Stimulated activated CD8-positive, alpha-beta memory T cell treated with anti-CD3 and anti-CD28 coated beads, Interleukin-7, amount 100 ng/mL, for 4 hours (primary cell): Measurements from ENCODE around the gene SYCP3.
"Not testable (repeated sequence)": the region's sequence is repeated elsewhere in the genome, so short reads cannot be mapped to it uniquely, and the experiment has no call there.

Experiments
- DNase-seq, 2 donors: peaks; one replicate each; pipeline ENCODE4 v3.0.0-alpha.2; 2020; ENCODE audit warnings: low read depth in 2 of 2

SYCP3 gene

DNA sequence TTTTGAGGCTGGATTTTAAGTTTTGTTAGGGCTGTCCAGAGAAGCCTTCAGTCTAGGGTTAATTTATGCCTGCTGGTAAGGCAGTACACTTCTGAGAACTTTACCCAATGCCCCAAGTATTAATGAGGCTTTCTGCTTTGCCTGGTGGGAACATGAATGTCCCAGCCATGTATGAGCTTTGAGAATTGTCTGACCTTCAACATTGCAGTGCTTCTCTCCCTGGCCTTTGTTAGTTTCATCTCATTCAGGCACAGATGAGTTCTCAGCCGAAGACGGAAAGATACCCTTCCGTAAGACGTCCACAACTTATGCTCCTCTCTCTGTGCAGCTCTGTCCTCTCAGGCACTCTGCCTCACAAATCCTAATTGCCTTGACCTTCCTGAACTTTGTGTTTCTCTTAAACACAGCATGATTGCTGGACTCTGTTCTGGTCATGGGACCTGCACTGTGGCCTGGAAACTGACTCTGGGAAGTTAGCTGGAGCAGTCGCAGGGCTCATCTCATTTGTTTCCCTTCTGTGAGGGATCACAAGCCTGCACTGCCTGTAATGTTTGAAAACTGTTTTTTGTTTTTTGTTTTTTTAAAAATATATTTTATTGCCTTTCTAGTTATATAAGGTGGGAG lies 26.1 kb downstream of the SYCP3 start:
- DNase-seq: no peak

- no peak for DNase-seq
Measured at GRCh38 chr12:101710288-101710687, 29.0 kb downstream of the SYCP3 start.

GRCh38 chr12:101707131-101707782 lies 32.0 kb downstream of the SYCP3 start:
- DNase-seq: no peak

DNA sequence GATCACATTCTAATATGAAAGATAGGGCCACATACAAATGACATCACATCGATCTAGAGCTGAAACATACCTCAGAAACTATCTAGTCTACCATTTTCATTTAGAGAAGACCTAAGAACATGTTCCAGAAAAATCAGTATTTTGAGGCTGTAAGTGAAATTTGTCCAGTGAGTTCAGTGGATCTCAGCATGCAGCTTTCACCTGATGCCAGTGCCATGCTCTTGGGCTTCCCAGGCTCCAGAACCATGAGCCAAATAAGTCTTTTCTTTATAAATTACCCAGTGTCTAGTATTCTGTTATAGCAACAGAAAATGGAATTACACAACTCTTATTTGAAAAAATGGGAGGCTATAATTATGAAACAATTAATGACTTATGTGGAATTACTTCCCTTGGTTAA lies 32.9 kb downstream of the SYCP3 start:
- no peak for DNase-seq

DNA sequence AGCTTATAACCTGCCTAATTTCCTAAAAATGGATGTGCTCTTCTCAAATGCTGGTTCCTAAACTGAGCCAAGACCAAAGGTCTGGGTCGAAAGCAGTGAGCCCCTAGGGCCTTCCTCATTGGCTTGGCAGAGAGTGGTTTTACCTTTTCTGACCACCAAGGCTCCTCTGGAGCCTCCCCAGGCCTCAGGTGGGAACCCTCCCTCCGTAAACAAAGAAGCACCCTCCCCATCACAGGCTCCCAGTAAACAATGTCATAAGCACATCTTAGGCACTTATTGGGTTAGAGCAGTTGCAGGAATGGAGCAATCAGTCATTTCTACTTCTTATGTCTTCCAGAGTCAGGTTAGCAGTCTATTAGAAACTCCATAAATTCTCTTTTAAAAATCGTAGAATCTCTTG lies 35.8 kb downstream of the SYCP3 start:
- no peak for DNase-seq

DNA sequence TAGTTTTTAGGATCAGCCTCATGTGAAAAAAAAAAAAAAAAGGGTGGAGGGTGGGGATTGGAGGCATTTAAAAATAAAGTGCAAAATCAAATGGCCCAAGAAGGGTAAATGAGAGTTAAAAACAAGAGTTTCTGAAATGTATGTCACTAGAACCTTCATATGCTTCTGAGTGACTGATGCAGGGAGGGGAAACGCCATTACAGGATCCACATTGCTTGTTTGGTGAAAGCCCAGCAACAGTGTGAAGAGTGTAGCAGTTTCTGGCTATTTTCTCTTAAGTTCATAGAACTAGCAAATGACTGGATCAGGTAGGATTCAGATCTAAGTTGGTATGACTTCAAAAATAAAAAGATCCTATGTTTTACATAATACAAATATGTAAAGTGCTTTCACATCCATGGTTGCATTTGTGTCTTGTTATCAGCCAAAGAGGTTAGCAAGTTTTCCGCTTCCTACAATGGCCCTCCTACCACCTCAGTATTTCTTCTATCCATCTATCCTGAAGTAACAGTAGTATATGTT lies 38.9 kb downstream of the SYCP3 start:
- no peak for DNase-seq

- DNase-seq: no peak
Measured at GRCh38 chr12:101698800-101699347, 40.4 kb downstream of the SYCP3 start.

- DNase-seq: no peak
Measured at GRCh38 chr12:101697930-101698799, 41.1 kb downstream of the SYCP3 start.

DNA sequence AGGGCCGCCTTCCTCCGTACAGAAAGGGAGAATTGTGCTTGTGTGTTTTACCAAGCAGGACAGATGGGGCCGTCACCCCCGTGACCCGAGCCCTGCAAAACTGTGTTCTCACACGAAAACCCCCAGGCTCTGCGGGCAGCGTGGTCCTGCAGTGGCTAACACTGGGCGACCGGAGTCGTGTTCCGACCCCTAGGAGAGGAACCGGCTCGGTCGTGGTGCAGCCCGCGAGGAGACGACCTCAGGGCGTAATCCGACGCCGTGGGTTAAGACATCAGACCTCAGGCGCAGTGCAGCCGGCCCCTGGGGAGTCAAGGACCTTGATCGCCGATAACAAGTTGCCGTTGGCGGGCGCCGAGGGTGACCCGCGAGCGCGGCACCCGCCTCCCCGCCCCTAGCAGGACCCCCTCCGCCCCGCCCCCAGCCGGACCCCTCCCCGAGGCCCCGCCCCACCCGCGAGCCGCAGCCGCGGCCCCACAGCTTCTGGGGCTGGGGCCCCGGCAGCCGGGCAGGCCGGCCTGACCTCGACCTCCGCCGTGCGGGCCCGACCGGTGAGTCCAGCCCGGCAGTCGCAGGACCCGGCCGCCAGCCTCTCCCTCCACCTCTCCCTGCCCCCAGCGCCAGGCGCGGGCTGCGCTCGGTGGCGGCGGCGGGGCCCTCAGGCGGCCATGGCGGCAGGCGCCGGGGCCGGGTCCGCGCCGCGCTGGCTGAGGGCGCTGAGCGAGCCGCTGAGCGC lies 41.9 kb downstream of the SYCP3 start, which contains the start of gene CHPT1:
CHPT1 (plus strand) TSS at position 444 of the 733 bp plus-strand sequence; CDS start at position 666, 222 bp downstream.
- peak in 1 of 2 donors; percentile 55 for DNase-seq

GRCh38 chr12:101696251-101697196 lies 42.7 kb downstream of the SYCP3 start:
- DNase-seq: no peak

DNA sequence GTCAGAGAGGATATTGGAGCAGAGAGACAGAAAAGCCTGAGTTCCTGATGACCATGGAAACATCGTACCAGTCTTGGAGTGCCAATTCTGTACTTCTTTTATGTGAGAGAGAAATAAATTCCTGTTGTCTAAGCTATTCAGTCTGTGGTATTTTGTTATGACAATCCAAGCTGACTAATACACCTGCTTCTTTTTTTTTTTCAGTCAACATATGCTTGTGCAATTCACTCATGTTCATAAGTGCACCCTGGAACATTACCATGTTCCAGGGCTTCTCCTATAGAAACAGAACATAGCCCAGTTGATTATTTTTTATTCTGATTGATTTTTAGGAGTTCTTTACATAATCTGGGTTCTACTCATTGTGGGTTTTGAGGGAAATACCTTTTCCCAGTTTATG lies 43.6 kb downstream of the SYCP3 start:
- no peak for DNase-seq

DNA sequence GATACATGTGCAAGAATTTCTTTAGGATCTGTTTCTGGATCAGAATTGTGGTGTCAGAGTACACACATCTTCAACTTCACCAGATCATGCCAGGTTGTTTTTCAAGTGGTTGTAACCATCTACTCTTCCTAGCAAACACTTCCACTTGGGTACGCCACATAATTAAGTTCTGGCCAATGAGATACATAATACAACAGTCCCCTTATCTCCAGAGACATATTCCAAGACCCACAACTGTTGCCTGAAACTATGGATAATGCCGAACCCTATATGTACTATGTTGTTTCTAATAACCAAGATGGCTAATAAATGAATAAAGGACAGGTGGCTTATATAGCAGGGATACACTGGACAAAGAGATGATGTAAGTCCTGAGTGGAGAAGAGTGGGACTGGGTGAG lies 44.3 kb downstream of the SYCP3 start:
- DNase-seq: no peak

DNA sequence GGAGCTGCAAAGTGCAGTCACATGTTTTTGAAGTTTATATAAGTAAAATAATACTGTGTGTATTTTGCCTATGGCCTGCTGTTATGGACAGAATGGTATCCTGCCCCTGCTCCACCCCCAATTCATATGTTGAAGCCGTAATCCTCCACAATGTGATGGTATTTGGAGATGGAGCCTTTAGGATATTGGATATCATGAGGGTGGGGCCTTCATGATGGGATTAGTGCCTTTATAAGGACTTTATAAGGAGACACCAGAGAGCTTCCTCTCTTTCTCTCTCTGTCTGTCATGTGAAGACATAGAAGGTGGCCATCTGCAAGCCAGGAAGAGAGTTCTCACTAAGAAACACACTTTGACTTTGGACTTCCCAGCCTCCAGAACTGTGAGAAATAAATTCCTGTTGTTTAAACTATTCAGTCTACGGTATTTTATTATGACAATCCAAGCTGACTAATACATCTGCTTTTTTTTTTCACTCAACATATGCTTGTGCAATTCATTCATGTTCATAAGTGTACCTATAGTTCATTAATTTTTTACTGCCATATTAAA lies 44.9 kb downstream of the SYCP3 start:
- no peak for DNase-seq

DNA sequence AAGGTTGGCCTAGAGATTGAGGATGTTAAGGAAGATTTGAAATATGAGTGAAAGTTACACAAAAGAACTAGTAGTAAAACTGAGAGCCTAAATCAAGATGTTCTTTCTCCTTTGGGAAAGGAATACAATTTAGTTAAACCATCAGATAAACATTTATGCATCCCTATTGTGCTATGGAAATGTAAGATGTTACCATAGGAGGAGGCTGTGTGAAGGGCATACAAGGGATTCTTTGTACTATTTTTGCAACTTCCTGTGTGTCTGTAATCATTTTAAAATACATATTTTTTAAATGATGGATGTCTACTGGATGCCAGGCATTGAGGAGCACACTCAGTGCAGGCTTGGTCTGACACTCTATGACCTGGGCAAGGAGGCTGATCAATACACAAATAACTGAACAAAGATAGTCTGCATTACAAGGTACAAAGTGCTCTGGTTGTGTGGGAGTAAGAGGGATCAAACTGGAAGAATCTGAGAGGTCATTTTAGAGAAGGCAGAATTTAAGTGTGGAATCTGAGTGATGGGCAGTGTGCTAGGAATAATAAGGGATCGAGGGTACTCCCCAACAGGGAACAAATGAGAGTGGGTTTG lies 47.7 kb downstream of the SYCP3 start:
- no peak for DNase-seq

DNA sequence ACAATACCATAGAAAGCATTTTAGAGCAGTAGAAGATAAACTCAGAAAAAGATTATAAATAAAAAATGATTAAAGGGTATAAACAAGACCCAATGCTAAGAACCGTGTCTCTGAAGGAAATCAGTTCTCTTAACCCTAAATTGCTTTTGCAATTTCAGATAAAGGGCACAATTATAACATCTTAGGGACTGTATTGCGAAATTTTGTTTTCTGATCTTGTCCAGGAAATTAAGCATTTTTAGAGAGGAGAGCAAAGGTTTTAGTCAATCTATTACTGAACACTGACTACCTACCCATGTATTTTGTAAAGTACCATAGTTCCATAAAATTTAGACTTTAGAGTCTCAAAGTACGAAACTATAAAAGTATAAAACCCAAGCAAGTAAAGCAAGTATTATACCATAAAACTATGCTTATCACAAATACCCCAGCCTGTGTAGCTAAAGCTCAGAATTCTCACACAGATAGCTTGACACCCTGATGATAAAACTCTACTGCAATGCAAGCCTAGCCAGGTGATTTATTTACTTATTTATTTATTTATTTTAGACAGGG lies 48.6 kb downstream of the SYCP3 start:
- no peak for DNase-seq

- no peak for DNase-seq
Measured at GRCh38 chr12:101686176-101686575, 53.1 kb downstream of the SYCP3 start.

DNA sequence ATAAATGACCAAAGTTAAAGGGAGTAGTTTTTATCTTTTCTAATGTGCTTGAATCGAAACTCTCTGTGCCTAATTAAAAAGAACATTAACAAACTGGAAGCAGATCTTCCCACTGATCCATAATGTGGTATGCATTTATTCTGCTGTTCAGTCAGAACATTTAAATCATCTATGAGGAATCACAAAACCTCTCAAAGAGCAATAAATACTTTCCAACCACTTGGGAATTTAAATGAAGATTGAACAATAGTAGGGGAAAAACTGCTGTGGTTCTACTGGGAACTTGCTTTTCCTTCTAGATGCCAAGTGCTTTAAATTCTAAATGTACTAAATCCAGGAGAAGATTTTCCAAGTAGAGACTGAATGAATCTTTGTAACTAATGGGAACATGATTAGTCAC lies 54.2 kb downstream of the SYCP3 start:
- no peak for DNase-seq

GRCh38 chr12:101681627-101682026 lies 57.6 kb downstream of the SYCP3 start:
- not testable (repeated sequence) for DNase-seq

GRCh38 chr12:101680647-101681046 lies 58.6 kb downstream of the SYCP3 start:
- no peak for DNase-seq
